ENCODE results near the gene ATP5MC2. TPM values are rescaled to one million over a fixed set of nuclear protein-coding genes. Genes with fewer than 3 reads are reported as not detected.
A peak's percentile ranks its signal among the peaks of the same experiment; 100 is the strongest.
"Not testable (repeated sequence)": the region's sequence is repeated elsewhere in the genome, so short reads cannot be mapped to it uniquely, and the experiment has no call there.

Gene ATP5MC2
- total RNA-seq, 1 experiment from 2014 or later: 393 TPM

- not testable (repeated sequence) for DNase-seq (ENCODE audit: low spot score)
These were observed 29.6 kb downstream of the ATP5MC2 start for GRCh38 chr12:53646300-53646699.

GRCh38 chr12:53645165-53645564 lies 30.7 kb downstream of the ATP5MC2 start:
- no peak for DNase-seq (ENCODE audit: low spot score)

GRCh38 chr12:53644133-53644532 lies 31.8 kb downstream of the ATP5MC2 start:
- no peak for DNase-seq (ENCODE audit: low spot score)

- no peak for DNase-seq (ENCODE audit: low spot score)
These were observed 32.5 kb downstream of the ATP5MC2 start for GRCh38 chr12:53643232-53643979.

GRCh38 chr12:53638057-53638456 lies 37.8 kb downstream of the ATP5MC2 start:
- no peak for DNase-seq (ENCODE audit: low spot score)

- no peak for DNase-seq (ENCODE audit: low spot score)
These were observed 39.2 kb downstream of the ATP5MC2 start for GRCh38 chr12:53636641-53637040.

GRCh38 chr12:53635708-53636107 lies 40.2 kb downstream of the ATP5MC2 start:
- DNase-seq (ENCODE audit: low spot score): not testable (repeated sequence)

GRCh38 chr12:53631721-53632120 lies 44.2 kb downstream of the ATP5MC2 start:
- no peak for DNase-seq (ENCODE audit: low spot score)

GRCh38 chr12:53627919-53628318 lies 48.0 kb downstream of the ATP5MC2 start:
- DNase-seq (ENCODE audit: low spot score): no peak

- no peak for DNase-seq (ENCODE audit: low spot score)
These were observed 49.1 kb downstream of the ATP5MC2 start for GRCh38 chr12:53626702-53627169.

GRCh38 chr12:53625946-53626701 lies 49.8 kb downstream of the ATP5MC2 start, which contains the start of gene ATF7:
Gene ATF7 (minus strand): TSS chr12:53626382. CDS start chr12:53601000, 25,382 bp downstream.
- DNase-seq (ENCODE audit: low spot score): peak; percentile 95

GRCh38 chr12:53625373-53625945 lies 50.4 kb downstream of the ATP5MC2 start:
- DNase-seq (ENCODE audit: low spot score): no peak

GRCh38 chr12:53624956-53625355 lies 50.9 kb downstream of the ATP5MC2 start:
- no peak for DNase-seq (ENCODE audit: low spot score)

GRCh38 chr12:53624458-53624857 lies 51.4 kb downstream of the ATP5MC2 start:
- no peak for DNase-seq (ENCODE audit: low spot score)

GRCh38 chr12:53623548-53624385 lies 52.1 kb downstream of the ATP5MC2 start:
- DNase-seq (ENCODE audit: low spot score): no peak

GRCh38 chr12:53622724-53623123 lies 53.2 kb downstream of the ATP5MC2 start:
- no peak for DNase-seq (ENCODE audit: low spot score)

- DNase-seq (ENCODE audit: low spot score): no peak
These were observed 57.6 kb downstream of the ATP5MC2 start for GRCh38 chr12:53618275-53618674.

GRCh38 chr12:53617700-53618099 lies 58.2 kb downstream of the ATP5MC2 start:
- DNase-seq (ENCODE audit: low spot score): no peak

- DNase-seq (ENCODE audit: low spot score): no peak
These were observed 58.9 kb downstream of the ATP5MC2 start for GRCh38 chr12:53616950-53617349.

Data from A172 (cell line).